Vagina (tissue), 2 donors: Measurements from ENCODE around the gene KMT5B.

Experiments
- POLR2A ChIP-seq, 2 donors: fragments of 450-650 bp; IDR thresholded peaks; one replicate each; pipeline ENCODE4 v1.6.1; 2017; ENCODE audit warnings: antibody characterized with exemption in 2 of 2, mild to moderate bottlenecking in 2 of 2, moderate library complexity in 2 of 2
- POLR2AphosphoS5 ChIP-seq, 2 donors: sonication (generic); formaldehyde crosslinking; IDR thresholded peaks; one replicate each; pipeline ENCODE4 v1.9.0; 2017; ENCODE audit warnings: antibody characterized with exemption in 2 of 2, mild to moderate bottlenecking in 2 of 2, low read depth in 1 of 2; ENCODE audit not compliant: insufficient read depth in 1 of 2
- TF ChIP-seq, protein P1 (sequence below), 3 experiments: fragments of 450-650 bp in 2 of 3; fragments of 200-600 bp in 1 of 3; sonication (generic) in 1 of 3; IDR thresholded peaks; one replicate each; pipeline ENCODE4 v1.5.1; 2017 to 2019; ENCODE audit warnings: antibody characterized with exemption in 3 of 3, mild to moderate bottlenecking in 2 of 3, moderate library complexity in 2 of 3

DNA sequence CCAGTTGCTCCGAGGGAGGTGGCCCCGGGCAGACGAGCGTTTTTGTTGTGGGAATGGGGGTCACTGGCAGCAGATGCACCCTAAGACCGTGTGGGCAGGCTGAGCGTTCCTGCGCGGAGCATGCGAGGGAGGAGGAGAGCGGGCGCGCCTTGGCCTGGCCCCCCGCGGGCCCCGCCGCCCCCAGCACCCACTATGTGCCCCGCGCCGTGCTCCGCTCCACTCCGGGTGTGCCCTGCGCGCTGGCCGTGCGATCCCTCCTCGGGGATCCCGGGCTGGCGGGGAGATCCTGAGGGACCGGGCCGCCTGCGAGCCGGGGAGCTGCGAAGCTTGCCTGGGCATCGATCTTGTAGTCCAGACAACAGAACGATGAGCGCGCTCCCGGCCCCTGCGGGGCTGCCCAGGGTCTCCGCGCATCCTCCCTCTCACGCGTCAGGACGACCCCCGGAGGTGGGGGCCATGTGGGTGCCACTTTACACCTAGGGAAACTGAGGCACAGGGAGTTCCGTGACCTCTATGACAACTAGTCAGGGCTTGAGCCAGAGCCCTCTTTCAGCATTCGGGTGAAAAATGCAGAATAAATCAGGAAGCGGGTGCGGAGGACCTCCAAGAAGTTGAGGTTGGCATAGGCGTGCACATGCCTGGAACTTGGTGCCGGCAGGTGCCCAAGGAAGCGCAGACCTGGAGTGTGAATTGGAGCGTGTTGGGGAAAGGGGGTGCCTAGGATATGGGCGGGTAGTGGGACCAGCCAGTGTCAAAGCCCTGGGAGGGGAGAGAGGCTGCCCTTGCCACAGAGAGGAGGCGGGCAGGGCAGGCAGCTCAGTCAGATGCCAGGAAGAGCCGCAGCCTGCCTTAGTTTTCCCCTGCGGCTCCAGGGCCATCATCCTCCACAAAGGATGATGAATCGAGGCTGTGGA lies 1.3 kb upstream of the KMT5B start:
- TF ChIP-seq, protein P1, sequence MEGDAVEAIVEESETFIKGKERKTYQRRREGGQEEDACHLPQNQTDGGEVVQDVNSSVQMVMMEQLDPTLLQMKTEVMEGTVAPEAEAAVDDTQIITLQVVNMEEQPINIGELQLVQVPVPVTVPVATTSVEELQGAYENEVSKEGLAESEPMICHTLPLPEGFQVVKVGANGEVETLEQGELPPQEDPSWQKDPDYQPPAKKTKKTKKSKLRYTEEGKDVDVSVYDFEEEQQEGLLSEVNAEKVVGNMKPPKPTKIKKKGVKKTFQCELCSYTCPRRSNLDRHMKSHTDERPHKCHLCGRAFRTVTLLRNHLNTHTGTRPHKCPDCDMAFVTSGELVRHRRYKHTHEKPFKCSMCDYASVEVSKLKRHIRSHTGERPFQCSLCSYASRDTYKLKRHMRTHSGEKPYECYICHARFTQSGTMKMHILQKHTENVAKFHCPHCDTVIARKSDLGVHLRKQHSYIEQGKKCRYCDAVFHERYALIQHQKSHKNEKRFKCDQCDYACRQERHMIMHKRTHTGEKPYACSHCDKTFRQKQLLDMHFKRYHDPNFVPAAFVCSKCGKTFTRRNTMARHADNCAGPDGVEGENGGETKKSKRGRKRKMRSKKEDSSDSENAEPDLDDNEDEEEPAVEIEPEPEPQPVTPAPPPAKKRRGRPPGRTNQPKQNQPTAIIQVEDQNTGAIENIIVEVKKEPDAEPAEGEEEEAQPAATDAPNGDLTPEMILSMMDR (IDR thresholded peaks at IDR 0.05) = no peak
- TF ChIP-seq POLR2A (IDR thresholded peaks at IDR 0.05) = no peak
- peak in 1 of 2 donors; percentile 9 for TF ChIP-seq POLR2AphosphoS5 (IDR thresholded peaks at IDR 0.05; ENCODE audit: insufficient read depth in 1 of 2, low read depth in 1 of 2)
